HepG2 (cell line): ENCODE data around the gene KBTBD2. TPM values are rescaled to one million over a fixed set of nuclear protein-coding genes. Genes with fewer than 3 reads are reported as not detected.

Source experiments
- ARID4A ChIP-seq: sonication (generic); formaldehyde crosslinking; IDR thresholded peaks from 2 replicates; pipeline ENCODE4 v1.5.0; 2020; ENCODE audit warnings: mild to moderate bottlenecking, missing genetic modification reagents, borderline replicate concordance
- ATRX ChIP-seq: sonication (generic); formaldehyde crosslinking; IDR thresholded peaks from 2 replicates; pipeline ENCODE4 v1.4.0; 2020; ENCODE audit warnings: missing genetic modification reagents, borderline replicate concordance
- FOXA3 ChIP-seq: IDR thresholded peaks from 2 replicates; pipeline ENCODE4 v1.6.1; 2016; ENCODE audit warnings: missing genetic modification reagents, missing compliant biosample characterization
- KLF16 ChIP-seq, 2 experiments: sonication (generic) in 1 of 2; formaldehyde crosslinking in 1 of 2; IDR thresholded peaks; 2 replicates each; pipeline versions ENCODE4 v1.6.1 to v1.8.0; 2016 to 2023; ENCODE audit warnings: missing genetic modification reagents in 2 of 2, missing compliant biosample characterization in 1 of 2
- MEIS1 ChIP-seq: sonication (generic); formaldehyde crosslinking; IDR thresholded peaks from 2 replicates; pipeline ENCODE4 v1.9.0; 2021; ENCODE audit warnings: mild to moderate bottlenecking, missing genetic modification reagents, moderate library complexity, borderline replicate concordance
- MIXL1 ChIP-seq: IDR thresholded peaks from 2 replicates; pipeline ENCODE4 v1.6.1; 2016
- NPAS2 ChIP-seq: sonication (generic); formaldehyde crosslinking; IDR thresholded peaks from 2 replicates; pipeline ENCODE4 v1.8.0; 2022; ENCODE audit warnings: mild to moderate bottlenecking, missing genetic modification reagents, borderline replicate concordance
- PRDM4 ChIP-seq: sonication (generic); formaldehyde crosslinking; IDR thresholded peaks from 2 replicates; pipeline ENCODE4 v1.9.0; 2021; ENCODE audit warnings: missing genetic modification reagents, borderline replicate concordance
- RNF2 ChIP-seq: fragments of 450-650 bp; conservative IDR thresholded peaks from 2 replicates; pipeline ENCODE4 v1.6.1; 2016; ENCODE audit warnings: low read depth
- SAFB2 ChIP-seq: sonication (generic); formaldehyde crosslinking; IDR thresholded peaks from 2 replicates; pipeline ENCODE4 v1.5.1; 2020; ENCODE audit warnings: missing genetic modification reagents, low read depth, mild to moderate bottlenecking, borderline replicate concordance
- SALL1 ChIP-seq: sonication (generic); formaldehyde crosslinking; IDR thresholded peaks from 2 replicates; pipeline ENCODE4 v1.8.0; 2022; ENCODE audit warnings: mild to moderate bottlenecking, missing genetic modification reagents
- SNAPC5 ChIP-seq: sonication (generic); formaldehyde crosslinking; IDR thresholded peaks from 2 replicates; pipeline ENCODE4 v1.8.1; 2023; ENCODE audit warnings: mild to moderate bottlenecking, missing genetic modification reagents, borderline replicate concordance
- ZBTB21 ChIP-seq: sonication (generic); formaldehyde crosslinking; IDR thresholded peaks from 2 replicates; pipeline ENCODE4 v1.4.0; 2020; ENCODE audit warnings: missing genetic modification reagents
- ZMYM2 ChIP-seq: sonication (generic); formaldehyde crosslinking; IDR thresholded peaks from 2 replicates; pipeline ENCODE4 v1.8.0; 2022; ENCODE audit warnings: mild to moderate bottlenecking, missing genetic modification reagents
- ZNF101 ChIP-seq: sonication (generic); formaldehyde crosslinking; IDR thresholded peaks from 2 replicates; pipeline ENCODE4 v1.4.0; 2020; ENCODE audit warnings: mild to moderate bottlenecking, low read depth, missing genetic modification reagents, borderline replicate concordance
- ZNF281 ChIP-seq: sonication (generic); formaldehyde crosslinking; IDR thresholded peaks from 2 replicates; pipeline ENCODE4 v1.4.0; 2020; ENCODE audit warnings: missing genetic modification reagents, borderline replicate concordance
- ZNF343 ChIP-seq: sonication (generic); formaldehyde crosslinking; IDR thresholded peaks from 2 replicates; pipeline ENCODE4 v1.4.0; 2020; ENCODE audit warnings: mild to moderate bottlenecking, missing genetic modification reagents
- ZNF724P ChIP-seq: sonication (generic); formaldehyde crosslinking; IDR thresholded peaks from 2 replicates; pipeline ENCODE4 v1.8.0; 2022; ENCODE audit warnings: missing genetic modification reagents, borderline replicate concordance
- ZNF772 ChIP-seq: sonication (generic); formaldehyde crosslinking; IDR thresholded peaks from 2 replicates; pipeline ENCODE4 v1.5.0; 2020; ENCODE audit warnings: mild to moderate bottlenecking, missing genetic modification reagents
- ZNF776 ChIP-seq: sonication (generic); formaldehyde crosslinking; IDR thresholded peaks from 2 replicates; pipeline ENCODE4 v1.4.0; 2020; ENCODE audit warnings: mild to moderate bottlenecking, missing genetic modification reagents
- polyA plus RNA-seq, 8 experiments: library from polyadenylated mRNA; depleted of rRNA in 3 of 8; stranded (reverse) in 7 of 8; unstranded in 1 of 8; fragments of >200 nt; fragmentation: Illumina TruSeq in 4 of 8; extraction: Trizol in 4 of 8; gene quantifications; 2 replicates each; pipeline versions ENCODE4 v1.2.1 to v1.2.3, GENCODE V29; 2011 to 2016; ENCODE audit warnings: low read depth in 4 of 8, missing spikeins in 1 of 8, mixed read lengths in 1 of 8; ENCODE audit not compliant: insufficient read depth in 1 of 8
- total RNA-seq, 5 experiments: library from RNA; depleted of rRNA; stranded (reverse); fragments of >200 nt; fragmentation: Illumina TruSeq; extraction: Trizol; gene quantifications; 2 replicates each; pipeline ENCODE4 v1.2.3, GENCODE V29; 2016; ENCODE audit warnings: low read depth in 1 of 5

The KBTBD2 gene
- total and polyA plus RNA-seq, 2 of the 13 experiments (the other 11 are each of a cell fraction or from before 2014, with no cell fraction given) = 24.0 to 25.2 TPM

- TF ChIP-seq ZNF776 (CRISPR knock-in tag) (no peak; the same call in 1 of the 2 replicates), ZNF281 (CRISPR knock-in tag) (peak; percentile 69; the same call in 1 of the 2 replicates), ZNF101 (CRISPR knock-in tag) (no peak), MIXL1 (CRISPR knock-in tag) (peak; percentile 92), RNF2 (no peak), SNAPC5 (CRISPR knock-in tag) (no peak), PRDM4 (CRISPR knock-in tag) (no peak), ARID4A (CRISPR knock-in tag) (peak; percentile 67; the same call in 1 of the 2 replicates), ZNF724P (CRISPR knock-in tag) (no peak), SALL1 (peak; percentile 62), ZNF772 (peak; percentile 52; the same call in 1 of the 2 replicates), ATRX (CRISPR knock-in tag) (no peak), ZBTB21 (CRISPR knock-in tag) (no peak), KLF16 (CRISPR knock-in tag; IDR thresholded peaks at IDR 0.05) (no peak; a peak in 1 of 4 replicates), SAFB2 (no peak), FOXA3 (CRISPR knock-in tag) (0 out of 2 replicates have a peak, but pooled peaks have one; percentile 11), ZMYM2 (CRISPR knock-in tag) (no peak), NPAS2 (CRISPR knock-in tag) (no peak), ZNF343 (CRISPR knock-in tag) (0 out of 2 replicates have a peak, but pooled peaks have one; percentile 30), MEIS1 (no peak)
These were observed 400 bp upstream of the KBTBD2 start (continued) for GRCh38 chr7:32891800-32892520.
